HG02763 (cell line): ENCODE results near the gene PRTFDC1.
A peak's percentile ranks its signal among the peaks of the same experiment; 100 is the strongest.

ENCODE experiments used
- ATAC-seq: cut with Tn5 transposase; IDR thresholded peaks from one replicate; pipeline ENCODE4 v1.9.1; 2021; ENCODE audit warnings: mild to moderate bottlenecking, moderate library complexity; ENCODE audit not compliant: unreplicated experiment

The PRTFDC1 gene

GRCh38 chr10:24908793-24909423, 43.5 kb downstream of the PRTFDC1 start:
- no peak for ATAC-seq

- ATAC-seq, result no peak
Measured at GRCh38 chr10:24907956-24908355, 44.5 kb downstream of the PRTFDC1 start.

GRCh38 chr10:24906372-24906771, 46.0 kb downstream of the PRTFDC1 start:
- ATAC-seq, result no peak

- ATAC-seq, result no peak
Measured at GRCh38 chr10:24904824-24905223, 47.6 kb downstream of the PRTFDC1 start.

GRCh38 chr10:24902400-24902728, 50.0 kb downstream of the PRTFDC1 start:
- no peak for ATAC-seq

- peak; percentile 45 for ATAC-seq
Measured at GRCh38 chr10:24901686-24902399, 50.6 kb downstream of the PRTFDC1 start.

- ATAC-seq, result peak; percentile 80
Measured at GRCh38 chr10:24900888-24901685, 51.3 kb downstream of the PRTFDC1 start.

- no peak for ATAC-seq
Measured at GRCh38 chr10:24899571-24899970, 52.8 kb downstream of the PRTFDC1 start.

GRCh38 chr10:24898501-24898900, 53.9 kb downstream of the PRTFDC1 start:
- ATAC-seq, result no peak

- no peak for ATAC-seq
Measured at GRCh38 chr10:24897326-24897926, 55.0 kb downstream of the PRTFDC1 start.

GRCh38 chr10:24894728-24895127, 57.7 kb downstream of the PRTFDC1 start:
- ATAC-seq, result no peak

GRCh38 chr10:24894309-24894708, 58.1 kb downstream of the PRTFDC1 start:
- ATAC-seq, result no peak

GRCh38 chr10:24893127-24893526, 59.3 kb downstream of the PRTFDC1 start:
- ATAC-seq, result no peak

GRCh38 chr10:24891823-24892222, 60.6 kb downstream of the PRTFDC1 start:
- ATAC-seq, result no peak

- ATAC-seq, result no peak
Measured at GRCh38 chr10:24889639-24890038, 62.8 kb downstream of the PRTFDC1 start.

GRCh38 chr10:24887855-24888231, 64.6 kb downstream of the PRTFDC1 start:
- peak; percentile 4 for ATAC-seq

GRCh38 chr10:24886290-24886680, 66.1 kb downstream of the PRTFDC1 start:
- no peak for ATAC-seq

GRCh38 chr10:24885551-24886289, 66.7 kb downstream of the PRTFDC1 start:
- ATAC-seq, result no peak

- ATAC-seq, result no peak
Measured at GRCh38 chr10:24884793-24885192, 67.6 kb downstream of the PRTFDC1 start.

- ATAC-seq, result no peak
Measured at GRCh38 chr10:24884316-24884715, 68.1 kb downstream of the PRTFDC1 start.

GRCh38 chr10:24883176-24883575, 69.2 kb downstream of the PRTFDC1 start:
- ATAC-seq, result no peak
